GM19043 (cell line): ENCODE data around the gene EIF4E2.
"Not testable (repeated sequence)": the region's sequence is repeated elsewhere in the genome, so short reads cannot be mapped to it uniquely, and the experiment has no call there.

Experiments used
- ATAC-seq: cut with Tn5 transposase; IDR thresholded peaks from one replicate; pipeline ENCODE4 v1.9.1; 2021; ENCODE audit warnings: low read depth; ENCODE audit not compliant: unreplicated experiment

EIF4E2 gene

DNA sequence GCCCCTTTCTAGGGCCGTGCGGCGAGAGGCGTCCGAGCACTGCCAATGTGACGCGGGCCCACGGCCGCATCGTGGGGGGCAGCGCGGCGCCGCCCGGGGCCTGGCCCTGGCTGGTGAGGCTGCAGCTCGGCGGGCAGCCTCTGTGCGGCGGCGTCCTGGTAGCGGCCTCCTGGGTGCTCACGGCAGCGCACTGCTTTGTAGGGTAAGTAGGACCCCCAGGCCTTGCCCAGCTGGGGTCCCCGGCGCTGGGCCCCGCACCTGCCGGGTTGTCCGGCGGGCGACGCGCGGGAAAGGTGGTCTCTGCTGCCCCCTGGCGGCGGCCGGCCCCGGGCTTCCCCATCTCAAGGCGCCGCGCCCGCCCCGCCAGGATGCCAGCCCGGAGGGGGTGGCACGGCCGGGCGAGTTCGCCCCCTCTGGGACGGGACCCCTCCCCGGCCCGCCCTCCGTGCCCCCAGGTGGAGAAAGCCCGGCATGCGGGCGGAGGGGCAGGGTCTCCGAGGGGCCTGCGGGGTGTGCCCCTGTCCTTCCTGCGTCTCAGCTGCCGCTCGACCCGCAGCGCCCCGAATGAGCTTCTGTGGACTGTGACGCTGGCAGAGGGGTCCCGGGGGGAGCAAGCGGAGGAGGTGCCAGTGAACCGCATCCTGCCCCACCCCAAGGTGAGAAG is 28.4 kb upstream of the EIF4E2 start:
- no peak for ATAC-seq

- ATAC-seq: no peak
These were observed 27.7 kb upstream of the EIF4E2 start for GRCh38 chr2:232522623-232523401.

DNA sequence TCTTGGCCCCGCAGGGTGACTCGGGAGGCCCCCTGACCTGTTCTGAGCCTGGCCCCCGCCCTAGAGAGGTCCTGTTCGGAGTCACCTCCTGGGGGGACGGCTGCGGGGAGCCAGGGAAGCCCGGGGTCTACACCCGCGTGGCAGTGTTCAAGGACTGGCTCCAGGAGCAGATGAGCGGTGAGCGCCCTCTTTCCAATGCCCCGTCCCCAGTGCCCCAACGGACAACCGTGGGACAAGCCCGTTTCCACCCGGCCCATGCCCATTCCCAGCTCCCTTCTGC is 27.1 kb upstream of the EIF4E2 start:
- ATAC-seq: no peak

- no peak for ATAC-seq
These were observed 26.5 kb upstream of the EIF4E2 start for GRCh38 chr2:232523682-232524597.

GRCh38 chr2:232524771-232525170 is 25.7 kb upstream of the EIF4E2 start:
- ATAC-seq: no peak

GRCh38 chr2:232525199-232525598 is 25.3 kb upstream of the EIF4E2 start:
- ATAC-seq: no peak

DNA sequence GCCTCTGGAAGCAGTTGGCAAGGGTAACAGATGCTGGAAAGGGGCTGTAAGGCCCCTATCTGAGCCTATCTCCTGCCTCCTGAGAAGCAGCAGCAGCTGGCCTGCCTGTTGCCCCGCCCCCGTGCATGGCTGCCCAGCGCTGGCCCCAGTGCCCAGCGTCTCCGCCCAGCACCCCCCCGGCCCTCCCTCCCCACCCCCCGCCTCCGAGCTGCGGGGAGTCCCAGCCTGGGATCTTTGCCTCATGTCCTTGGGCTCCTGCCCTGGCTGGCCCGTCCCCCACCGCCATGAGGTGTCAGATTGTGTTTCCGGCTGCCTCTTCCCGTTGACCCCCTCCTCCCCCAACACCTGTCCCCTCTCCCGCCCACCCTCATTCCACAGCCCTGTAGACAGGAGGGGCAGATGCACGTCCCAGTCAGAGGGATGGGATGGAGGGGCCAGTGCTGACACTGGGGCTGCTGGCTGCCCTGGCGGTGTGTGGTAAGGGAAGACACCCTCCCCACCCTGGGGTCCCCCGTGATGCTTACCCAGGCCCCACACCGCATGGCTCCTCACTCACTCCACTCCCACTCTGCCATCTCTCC is 24.6 kb upstream of the EIF4E2 start, which contains the start of gene CHRND:
Gene CHRND, plus strand, starts transcription at position 370 of the 581 bp plus-strand sequence. Its CDS starts 56 bp downstream, at position 426.
- no peak for ATAC-seq

- no peak for ATAC-seq
These were observed 24.0 kb upstream of the EIF4E2 start for GRCh38 chr2:232526372-232526941.

GRCh38 chr2:232527905-232528470 is 22.5 kb upstream of the EIF4E2 start:
- no peak for ATAC-seq

- no peak for ATAC-seq
These were observed 21.6 kb upstream of the EIF4E2 start for GRCh38 chr2:232528746-232529460.

DNA sequence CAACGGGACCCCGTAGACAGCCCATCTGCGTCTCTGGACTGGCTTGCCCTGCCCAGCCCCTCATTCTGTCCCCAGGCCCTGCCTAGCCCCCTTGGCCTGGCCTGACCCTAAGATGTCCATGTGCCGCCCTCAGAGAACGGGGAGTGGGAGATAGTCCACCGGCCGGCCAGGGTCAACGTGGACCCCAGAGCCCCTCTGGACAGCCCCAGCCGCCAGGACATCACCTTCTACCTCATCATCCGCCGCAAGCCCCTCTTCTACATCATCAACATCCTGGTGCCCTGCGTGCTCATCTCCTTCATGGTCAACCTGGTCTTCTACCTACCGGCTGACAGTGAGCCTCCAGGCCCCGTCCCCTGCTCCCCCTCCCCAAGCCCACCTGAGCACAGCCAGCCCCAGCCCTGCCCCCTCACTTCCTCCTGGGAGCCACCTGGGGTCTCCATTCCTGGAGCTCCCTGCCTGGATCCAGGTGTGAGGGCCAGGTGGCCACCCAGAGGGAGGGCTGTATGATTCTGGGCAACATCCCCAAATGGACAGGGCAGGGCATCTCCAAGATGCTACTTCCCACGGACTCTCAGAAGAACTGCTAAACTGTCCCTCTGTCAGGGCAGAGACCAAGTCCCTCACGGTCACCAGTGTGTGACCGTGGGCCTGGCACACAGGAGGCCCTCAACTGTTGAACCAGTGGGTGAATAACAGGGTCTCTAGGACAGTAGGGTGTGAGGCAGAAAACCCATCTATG is 20.5 kb upstream of the EIF4E2 start:
- no peak for ATAC-seq

DNA sequence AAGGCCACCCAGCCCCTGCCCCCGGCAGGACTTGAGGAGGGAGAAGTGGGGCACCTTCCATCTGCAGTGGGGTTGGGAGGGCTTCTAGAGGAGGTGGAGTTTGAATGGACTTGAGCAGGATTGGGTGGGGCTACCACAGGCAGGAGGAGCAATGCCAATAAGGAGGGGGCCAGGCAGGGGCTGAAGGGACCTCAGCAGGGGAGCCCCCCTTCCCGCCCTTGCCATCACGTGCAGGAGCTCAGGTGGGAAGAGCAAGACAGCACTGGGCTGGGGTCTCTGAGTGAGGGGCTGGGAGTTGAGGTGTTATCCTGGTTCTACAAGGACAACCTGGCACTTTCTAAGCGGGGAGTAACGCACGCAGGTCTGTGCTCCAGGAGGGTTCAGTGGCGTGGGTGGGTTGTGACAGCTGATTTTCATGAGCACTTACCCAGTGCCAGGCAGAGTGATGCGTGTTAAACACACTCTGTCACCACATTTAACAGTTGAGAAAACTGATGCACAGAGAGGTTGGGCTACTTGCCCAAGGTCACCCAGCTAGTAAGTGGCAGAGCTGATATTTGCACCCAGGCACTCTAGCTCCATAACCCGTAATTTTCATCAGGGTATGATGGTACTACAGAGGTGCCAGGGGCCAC is 19.7 kb upstream of the EIF4E2 start:
- ATAC-seq: no peak

GRCh38 chr2:232532419-232532818 is 18.1 kb upstream of the EIF4E2 start:
- ATAC-seq: no peak

GRCh38 chr2:232532821-232533220 is 17.7 kb upstream of the EIF4E2 start:
- ATAC-seq: not testable (repeated sequence)

DNA sequence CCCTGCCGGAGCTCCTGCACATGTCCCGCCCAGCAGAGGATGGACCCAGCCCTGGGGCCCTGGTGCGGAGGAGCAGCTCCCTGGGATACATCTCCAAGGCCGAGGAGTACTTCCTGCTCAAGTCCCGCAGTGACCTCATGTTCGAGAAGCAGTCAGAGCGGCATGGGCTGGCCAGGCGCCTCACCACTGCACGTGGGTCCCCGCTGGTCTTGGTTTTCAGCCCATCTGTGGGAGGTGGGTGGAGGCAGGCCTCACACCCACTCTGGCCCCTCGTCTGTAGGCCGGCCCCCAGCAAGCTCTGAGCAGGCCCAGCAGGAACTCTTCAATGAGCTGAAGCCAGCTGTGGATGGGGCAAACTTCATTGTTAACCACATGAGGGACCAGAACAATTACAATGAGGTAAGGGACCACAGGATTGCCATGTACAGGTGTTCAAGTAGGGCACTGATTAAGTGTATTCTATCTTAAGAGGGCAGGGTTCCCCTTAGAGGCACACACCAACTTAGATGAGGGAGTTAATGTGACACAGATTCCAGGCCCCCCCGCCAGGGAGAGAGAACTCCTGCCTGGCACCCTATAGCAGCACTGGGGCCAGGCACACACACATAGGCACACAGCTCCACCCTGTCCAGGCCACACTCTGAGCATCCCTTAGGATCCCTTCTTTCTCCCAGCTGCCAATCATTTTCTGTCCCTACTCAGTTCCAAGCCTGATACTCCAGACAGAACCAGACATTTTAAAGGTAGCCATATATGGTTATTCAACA is 16.4 kb upstream of the EIF4E2 start:
- no peak for ATAC-seq

DNA sequence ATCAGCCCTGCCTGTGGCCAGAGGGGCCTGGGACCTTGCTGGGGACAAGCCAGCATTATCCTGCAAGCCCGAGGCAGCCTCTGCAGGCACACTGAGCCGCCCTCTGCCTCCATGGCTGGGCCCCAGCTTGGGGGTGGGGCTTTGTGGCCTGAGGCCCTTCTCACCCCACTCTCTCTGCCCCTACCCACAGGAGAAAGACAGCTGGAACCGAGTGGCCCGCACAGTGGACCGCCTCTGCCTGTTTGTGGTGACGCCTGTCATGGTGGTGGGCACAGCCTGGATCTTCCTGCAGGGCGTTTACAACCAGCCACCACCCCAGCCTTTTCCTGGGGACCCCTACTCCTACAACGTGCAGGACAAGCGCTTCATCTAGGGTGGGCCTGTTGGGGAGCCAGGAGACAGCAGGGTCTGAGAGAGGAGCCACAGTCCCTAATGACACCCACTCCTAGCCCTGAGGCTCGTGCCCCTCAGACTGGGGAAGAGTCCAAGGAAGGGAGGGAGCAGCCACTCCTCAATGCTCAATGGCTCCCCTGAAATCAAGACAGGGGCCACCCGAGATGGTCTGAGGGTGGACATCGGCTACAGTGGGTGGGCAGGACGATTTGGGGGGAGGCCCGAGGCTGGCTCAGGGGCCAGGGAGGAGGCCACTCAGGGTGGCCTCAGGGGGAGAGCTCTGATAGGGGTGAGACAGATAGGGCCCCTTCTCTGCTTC is 15.4 kb upstream of the EIF4E2 start:
- ATAC-seq: no peak
